NCI-H2196 (cell line): ENCODE measurements around the gene TTLL8.

Experiments
- DNase-seq: peaks from one replicate; lab custom pipeline; 2025; ENCODE audit not compliant: unreplicated experiment; lab: John Stamatoyannopoulos, UW

The TTLL8 gene

GRCh38 chr22:50008151-50009040 is 49.7 kb downstream of the TTLL8 start:
- DNase-seq: peak; percentile 58

- no peak for DNase-seq
Measured at GRCh38 chr22:50007057-50007511, 51.0 kb downstream of the TTLL8 start.

DNA sequence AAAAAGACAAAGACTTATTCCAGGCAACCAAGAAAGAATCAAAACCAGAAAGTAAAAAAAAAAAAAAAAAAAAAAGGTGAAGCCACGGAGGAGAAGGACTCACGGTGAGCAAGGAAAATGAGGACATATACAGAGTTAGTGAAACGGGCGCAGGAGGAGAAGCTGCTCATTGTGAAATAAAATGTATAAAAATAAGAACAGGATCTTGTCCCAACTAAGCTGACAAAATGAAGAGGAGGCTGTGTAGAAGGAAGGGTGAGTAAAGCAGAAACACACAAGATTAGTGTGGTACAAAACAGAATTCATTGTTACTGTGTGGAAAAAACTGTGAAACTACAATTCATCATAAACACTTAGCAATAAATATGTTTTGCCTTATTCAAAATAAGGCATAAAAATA is 53.2 kb downstream of the TTLL8 start:
- DNase-seq: no peak

DNA sequence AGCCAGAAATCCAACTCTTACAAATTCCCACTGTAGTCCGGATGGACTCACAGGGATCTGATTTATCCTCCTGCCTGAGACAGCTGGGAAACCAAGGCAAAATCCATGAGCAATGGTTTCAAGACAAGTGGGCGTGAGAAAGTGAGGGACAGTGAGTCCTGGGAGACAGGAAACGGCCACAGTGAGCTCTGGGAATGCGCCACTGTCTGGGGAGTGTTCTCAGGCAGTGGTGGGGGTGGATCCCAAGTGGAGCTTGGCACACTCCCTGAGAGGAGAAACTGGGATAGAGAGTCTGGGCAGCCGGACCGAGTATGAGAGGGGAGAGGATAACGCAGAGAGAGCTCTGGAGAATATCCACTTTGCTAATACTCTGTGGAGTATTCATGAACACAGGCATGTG is 55.3 kb downstream of the TTLL8 start:
- no peak for DNase-seq

GRCh38 chr22:50001388-50002231 is 56.5 kb downstream of the TTLL8 start:
- no peak for DNase-seq

GRCh38 chr22:50000587-50001387 is 57.3 kb downstream of the TTLL8 start:
- no peak for DNase-seq

GRCh38 chr22:49999946-50000586 is 58.0 kb downstream of the TTLL8 start:
- no peak for DNase-seq

DNA sequence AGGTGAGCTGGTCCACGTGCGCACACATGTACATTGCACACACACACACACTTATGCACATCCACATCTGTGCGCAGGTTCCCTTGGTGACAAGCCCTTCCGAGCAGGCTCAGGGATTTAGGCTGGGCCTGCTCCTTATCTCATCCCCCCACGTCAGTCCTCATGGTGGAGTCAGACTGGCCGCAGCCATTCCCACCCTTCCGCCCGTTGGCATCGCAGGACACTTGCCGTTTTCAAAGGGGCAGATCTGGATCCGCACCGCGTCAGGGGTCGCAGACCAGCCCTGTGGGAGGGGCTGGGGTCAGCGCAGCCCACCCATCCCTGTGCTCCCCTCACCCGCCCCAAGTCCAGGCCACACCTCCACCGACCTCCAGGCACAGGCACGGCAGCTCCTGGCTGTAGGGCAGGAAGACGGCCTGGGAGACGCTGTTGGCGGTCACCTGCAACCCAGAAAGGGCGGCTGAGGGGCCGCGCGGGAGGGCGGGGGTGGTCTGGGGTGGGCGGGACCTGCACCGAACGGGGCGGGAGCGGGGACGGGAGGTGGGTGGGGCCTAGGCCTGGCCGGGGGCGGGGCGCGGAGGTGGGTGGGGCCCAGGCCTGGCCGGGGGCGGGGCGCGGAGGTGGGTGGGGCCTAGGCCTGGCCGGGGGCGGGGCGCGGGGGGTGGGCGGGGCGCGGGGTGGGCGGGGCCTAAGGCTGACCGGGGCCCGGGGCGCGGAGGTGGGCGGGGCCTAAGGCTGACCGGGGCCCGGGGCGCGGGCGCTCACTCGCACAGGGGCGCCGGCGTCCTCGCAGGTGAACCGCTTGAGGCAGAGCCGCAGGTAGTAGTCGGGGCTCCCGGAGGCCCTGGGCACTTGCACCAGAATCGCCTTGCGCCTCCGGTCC is 58.8 kb downstream of the TTLL8 start:
- no peak for DNase-seq

GRCh38 chr22:49998718-49999062 is 59.4 kb downstream of the TTLL8 start:
- no peak for DNase-seq

DNA sequence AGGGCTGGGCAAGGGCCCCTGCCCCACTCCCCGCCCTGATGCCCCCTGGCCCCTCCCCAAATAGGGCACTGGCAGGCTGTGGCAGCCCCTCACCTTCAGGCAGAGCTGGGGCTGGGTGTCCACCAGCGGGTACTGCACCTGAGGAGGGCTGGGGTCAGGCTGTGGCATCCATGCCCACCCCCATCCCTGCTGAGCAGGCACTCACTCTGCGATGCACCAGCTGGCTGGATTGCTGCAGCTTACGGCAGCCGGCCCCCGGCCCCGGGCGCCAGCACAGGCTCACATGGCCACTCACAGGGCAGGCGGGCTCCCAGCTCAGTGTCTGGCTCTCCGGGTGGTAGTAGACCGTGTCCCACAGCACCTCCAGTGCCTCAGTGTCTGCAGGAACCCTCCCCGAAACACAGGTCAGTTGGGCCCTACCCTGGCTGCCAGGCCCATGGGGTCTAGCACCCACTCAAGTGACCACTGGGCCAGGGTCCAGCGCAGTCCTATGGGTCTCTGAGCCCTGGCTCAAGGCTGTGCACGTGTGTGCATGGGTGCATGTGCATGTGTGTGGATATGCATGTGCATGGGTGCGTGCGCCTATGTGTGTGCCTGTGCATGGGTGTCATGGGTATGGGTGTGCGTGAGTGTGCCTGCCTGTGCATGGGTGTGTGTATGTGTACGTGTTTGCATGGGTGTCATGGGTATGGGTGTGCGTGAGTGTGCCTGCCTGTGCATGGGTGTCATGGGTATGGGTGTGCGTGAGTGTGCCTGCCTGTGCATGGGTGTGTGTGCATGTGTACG is 60.0 kb downstream of the TTLL8 start:
- DNase-seq: no peak

DNA sequence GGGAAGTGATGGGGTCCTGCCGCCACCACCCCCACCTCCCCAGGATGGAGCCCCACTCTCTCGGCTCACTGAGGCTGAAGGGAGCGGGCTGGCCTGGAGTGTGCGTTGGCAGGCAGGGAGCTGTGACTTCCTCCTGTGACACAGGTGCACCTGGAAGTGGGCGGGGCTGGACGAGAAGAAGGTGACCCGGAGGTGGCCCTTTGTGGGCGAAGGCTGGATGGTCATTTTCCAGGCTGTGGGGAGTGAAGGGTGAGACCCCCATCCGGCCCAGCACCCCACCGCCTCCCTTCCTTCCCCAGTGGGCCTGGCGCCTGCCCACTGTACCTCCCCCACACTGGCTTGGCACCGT is 60.9 kb downstream of the TTLL8 start:
- no peak for DNase-seq

DNA sequence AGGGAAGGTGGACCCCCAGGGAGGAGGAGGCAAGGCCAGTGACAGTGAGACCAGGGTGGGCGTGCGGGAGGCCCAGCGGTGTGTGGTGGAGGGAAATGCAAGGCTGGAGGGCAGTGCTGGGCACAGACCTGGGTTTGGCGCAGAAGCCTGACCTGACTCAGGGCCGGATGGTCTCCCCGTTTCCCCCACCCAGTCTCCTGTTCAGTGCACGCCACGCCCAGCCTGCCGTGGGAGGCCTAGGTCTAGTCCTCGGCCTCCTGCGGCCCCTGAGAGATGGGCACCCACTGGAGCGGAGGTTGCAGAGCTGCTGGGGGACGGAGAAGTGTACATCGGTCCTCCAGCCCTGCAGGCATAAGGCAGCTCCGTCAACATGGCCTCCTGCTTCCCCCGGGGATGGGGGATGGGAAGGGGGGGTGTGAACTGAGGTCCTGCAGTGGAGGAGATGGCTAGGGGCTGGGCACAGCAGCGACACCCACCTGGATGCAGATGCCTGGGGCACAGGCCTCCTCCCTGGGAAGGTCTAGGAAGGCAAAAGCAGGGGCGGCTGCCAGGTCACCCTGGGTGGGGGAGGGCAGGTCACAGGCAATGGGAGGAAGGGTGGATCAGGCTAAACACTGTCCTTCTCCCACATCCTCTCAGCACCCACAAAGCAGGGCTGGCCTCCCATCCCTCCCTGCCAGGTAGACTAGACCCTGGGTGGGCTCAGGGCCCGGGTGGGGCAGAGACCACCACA is 61.4 kb downstream of the TTLL8 start:
- DNase-seq: no peak

GRCh38 chr22:49996119-49996517 is 62.0 kb downstream of the TTLL8 start:
- DNase-seq: no peak

GRCh38 chr22:49995361-49996118 is 62.6 kb downstream of the TTLL8 start:
- no peak for DNase-seq

- no peak for DNase-seq
Measured at GRCh38 chr22:49995041-49995360, 63.1 kb downstream of the TTLL8 start.

- DNase-seq: no peak
Measured at GRCh38 chr22:49994361-49995040, 63.6 kb downstream of the TTLL8 start.

GRCh38 chr22:49993649-49994360 is 64.3 kb downstream of the TTLL8 start:
- DNase-seq: no peak
